ENCODE results near the gene FOXI1.

- no peak for TF ChIP-seq POLR2AphosphoS5 (IDR thresholded peaks at IDR 0.05; ENCODE audit: low read depth, low read length)
- no peak for TF ChIP-seq CTCF (IDR thresholded peaks at IDR 0.05 in 2 of 3, conservative IDR thresholded peaks at IDR 0.05 in 1 of 3; ENCODE audit: borderline replicate concordance in 1 of 3, insufficient read depth in 1 of 3, low read depth in 2 of 3, low read length in 2 of 3)
- TF ChIP-seq MAX (IDR thresholded peaks at IDR 0.05), result no peak
- no peak for TF ChIP-seq EZH2phosphoT487 (IDR thresholded peaks at IDR 0.05; ENCODE audit: borderline replicate concordance)
These were observed 26.7 kb downstream of the FOXI1 start for GRCh38 chr5:170132269-170132975.

Measured in HCT116 (cell line).